Ecto neural progenitor cell (in vitro differentiated cells): ENCODE measurements around the gene HOXC10.

Experiments
- DNase-seq: peaks from one replicate; pipeline ENCODE4 v3.0.0-alpha.2; 2018; ENCODE audit warnings: low spot score

Gene HOXC10

GRCh38 chr12:53992377-53992889 is 7.5 kb downstream of the HOXC10 start:
- DNase-seq = no peak

GRCh38 chr12:53993162-53994008 is 8.4 kb downstream of the HOXC10 start:
- no peak for DNase-seq

GRCh38 chr12:53994009-53994263 is 9.0 kb downstream of the HOXC10 start:
- no peak for DNase-seq

- no peak for DNase-seq
Measured at GRCh38 chr12:53994264-53995001, 9.5 kb downstream of the HOXC10 start.

- DNase-seq = no peak
Measured at GRCh38 chr12:53995002-53995377, 10.0 kb downstream of the HOXC10 start.

- DNase-seq = no peak
Measured at GRCh38 chr12:53995378-53996239, 10.7 kb downstream of the HOXC10 start.

GRCh38 chr12:53996240-53997203 is 11.6 kb downstream of the HOXC10 start:
- DNase-seq = no peak

- DNase-seq = no peak
Measured at GRCh38 chr12:53997204-53998109, 12.5 kb downstream of the HOXC10 start.

GRCh38 chr12:53998110-53998899 is 13.4 kb downstream of the HOXC10 start:
- DNase-seq = no peak

GRCh38 chr12:53998900-53999236 is 13.9 kb downstream of the HOXC10 start:
- DNase-seq = no peak

- no peak for DNase-seq
Measured at GRCh38 chr12:53999559-54000115, 14.7 kb downstream of the HOXC10 start.

- no peak for DNase-seq
Measured at GRCh38 chr12:54000116-54001114, 15.5 kb downstream of the HOXC10 start, which contains the start of gene HOXC9. TSS of gene HOXC9 (plus strand) at chr12:54000161. CDS start at chr12:54000189, 28 bp downstream.

GRCh38 chr12:54001283-54002187 is 16.6 kb downstream of the HOXC10 start:
- no peak for DNase-seq

GRCh38 chr12:54002278-54002914 is 17.4 kb downstream of the HOXC10 start:
- no peak for DNase-seq

GRCh38 chr12:54002915-54003389 is 18.0 kb downstream of the HOXC10 start:
- no peak for DNase-seq

GRCh38 chr12:54003625-54004024 is 18.7 kb downstream of the HOXC10 start:
- no peak for DNase-seq
